Measurements from ENCODE around the gene SYPL2.

The SYPL2 gene

DNA sequence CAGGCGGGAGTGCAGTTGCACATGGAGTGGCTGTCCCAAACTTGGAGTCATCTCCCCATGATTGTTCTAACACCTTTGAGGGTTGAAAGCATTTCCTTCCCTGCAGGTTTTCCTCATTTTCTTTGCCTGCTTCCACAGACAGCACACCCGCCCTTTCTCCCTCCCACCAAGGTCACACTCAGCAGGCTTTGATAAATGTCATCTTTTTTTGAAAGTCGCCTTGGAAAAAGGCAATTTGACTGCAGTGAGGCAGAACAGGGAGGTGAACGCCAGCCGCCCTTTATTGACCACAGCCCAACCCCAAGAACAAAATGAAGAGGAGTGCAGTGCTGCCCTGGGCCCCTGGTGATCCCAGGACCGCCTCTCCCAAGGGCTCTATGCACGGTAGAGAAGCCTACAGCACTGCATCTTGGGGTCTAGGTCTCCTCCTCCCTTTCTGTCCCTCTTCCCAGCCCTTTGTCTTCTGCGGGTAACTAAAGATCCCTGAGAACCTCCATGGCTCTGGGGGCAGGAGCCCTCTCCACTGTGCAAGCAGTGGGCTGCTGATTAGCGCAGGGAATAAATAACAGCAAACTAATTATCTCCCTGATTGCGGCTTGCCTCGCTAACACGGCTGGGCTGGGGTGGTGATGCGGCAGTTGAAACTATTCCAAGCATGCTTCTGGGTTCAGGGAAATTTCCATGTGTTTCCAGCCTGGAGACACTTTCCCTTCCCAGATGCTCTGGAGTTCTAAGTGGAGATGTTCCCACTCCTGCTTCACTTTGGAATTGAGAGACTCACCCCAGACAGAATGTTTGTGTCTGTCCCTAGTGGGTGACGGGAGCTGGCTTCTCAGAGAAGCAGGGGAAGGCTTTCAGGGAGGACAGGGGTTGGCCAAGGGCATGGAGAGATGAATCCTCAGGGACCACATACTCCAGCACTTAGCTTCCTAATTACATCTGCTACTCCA, 54.9 kb downstream of the SYPL2 start:
- no peak for DNase-seq

- no peak for DNase-seq
Measured at GRCh38 chr1:109522026-109522425, 55.7 kb downstream of the SYPL2 start.

- DNase-seq, result no peak
Measured at GRCh38 chr1:109523706-109524105, 57.4 kb downstream of the SYPL2 start.

DNA sequence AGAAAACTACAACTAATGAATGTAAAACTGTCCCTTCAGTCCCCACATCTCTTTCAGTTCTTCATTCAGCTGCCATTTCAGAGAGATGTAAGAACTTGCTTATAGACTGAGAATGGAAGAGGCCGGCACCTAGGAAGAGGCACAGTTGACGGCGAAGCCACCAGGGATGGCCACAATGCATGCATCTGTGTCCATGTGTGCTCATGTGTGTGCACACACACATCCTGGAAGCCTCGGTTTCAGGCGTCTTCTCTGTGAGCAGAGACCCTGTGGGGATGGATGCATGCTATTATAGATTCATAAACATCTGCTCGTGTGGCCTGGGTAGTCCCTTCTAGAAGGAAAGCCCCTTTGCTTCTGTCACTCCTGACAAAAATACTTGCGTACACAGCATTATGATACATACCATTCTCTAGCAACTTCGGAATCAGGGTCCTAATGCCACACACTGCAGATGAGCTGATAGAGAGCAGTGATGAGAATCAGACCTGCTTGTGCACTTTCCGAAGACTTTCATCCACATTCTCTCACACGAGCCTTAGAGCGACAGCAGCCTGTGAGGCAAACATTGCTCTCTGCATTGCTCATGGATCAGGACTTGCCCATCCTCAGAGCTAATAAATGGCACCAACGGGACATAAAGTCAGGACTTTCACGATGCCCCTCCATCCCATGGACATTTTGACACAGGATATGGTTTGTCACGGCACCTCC, 60.9 kb downstream of the SYPL2 start:
- DNase-seq, result no peak

- DNase-seq, result no peak
Measured at GRCh38 chr1:109527846-109528695, 61.7 kb downstream of the SYPL2 start.

DNA sequence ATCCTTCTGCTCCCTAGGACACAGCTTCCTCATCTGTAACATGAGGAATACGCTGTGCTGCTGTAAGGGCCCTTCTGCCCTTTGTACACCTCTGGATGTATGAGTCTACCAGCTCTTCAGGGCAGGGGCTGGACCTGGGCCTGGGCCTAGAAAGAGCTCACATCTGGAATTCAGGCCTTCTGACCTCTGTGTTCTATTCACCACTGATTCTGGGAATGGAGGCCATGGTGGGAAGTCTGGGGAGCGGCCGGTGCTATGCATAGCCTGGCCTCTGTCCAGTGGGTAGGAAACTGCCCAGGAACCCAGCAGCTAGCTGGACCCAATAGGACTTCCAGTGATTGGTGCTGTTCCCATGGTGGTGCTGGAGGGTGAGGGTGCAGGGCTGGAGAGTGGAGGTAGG, 62.4 kb downstream of the SYPL2 start:
- no peak for DNase-seq

GRCh38 chr1:109529881-109530456, 63.6 kb downstream of the SYPL2 start:
- DNase-seq, result peak; percentile 11

DNA sequence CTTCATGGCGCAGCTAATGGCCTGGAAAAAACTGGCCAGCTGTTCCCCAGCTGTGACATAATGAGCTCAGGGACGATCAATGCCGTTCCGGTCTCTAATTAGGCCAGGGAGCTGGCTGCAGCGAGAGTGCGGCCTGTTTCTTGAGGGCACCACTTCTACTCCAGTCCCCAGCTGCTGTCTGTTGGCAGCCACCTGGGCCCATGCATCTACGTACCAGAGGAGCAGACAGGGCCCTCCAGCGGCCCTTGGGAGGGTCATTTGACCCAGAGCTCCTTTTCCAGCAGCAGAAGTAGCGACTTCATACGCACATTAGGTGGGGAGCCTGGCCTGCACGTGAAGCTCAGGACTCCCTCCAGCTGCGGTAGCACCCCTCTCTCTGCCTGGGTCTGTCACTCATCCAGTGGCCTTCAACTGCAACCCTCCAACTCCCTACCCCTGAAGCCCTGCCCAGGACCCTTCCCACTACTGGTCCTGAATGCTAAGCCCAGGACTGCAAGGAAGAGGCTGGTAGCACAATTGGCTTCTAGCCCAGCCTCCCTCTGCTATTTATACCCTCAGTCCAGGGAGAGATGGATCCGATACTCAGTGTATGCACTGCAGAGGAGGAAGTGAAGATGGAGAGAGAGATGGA, 64.2 kb downstream of the SYPL2 start:
- peak; percentile 73 for DNase-seq

- DNase-seq, result no peak
Measured at GRCh38 chr1:109531380-109531779, 65.0 kb downstream of the SYPL2 start.
